Panc1 (cell line): Measurements from ENCODE around the gene C9orf57. TPM values are rescaled to one million over a fixed set of nuclear protein-coding genes. Genes with fewer than 3 reads are reported as not detected.
A peak's percentile ranks its signal among the peaks of the same experiment; 100 is the strongest.

Experiments used
- ATAC-seq: fragments of 200-7000 bp; cut with Tn5 transposase; 2 replicates; pipeline ENCODE4 v1.9.1; 2020; ENCODE audit warnings: mild to moderate bottlenecking, moderate library complexity
- BruUV-seq: library from RNA; stranded (reverse); fragments of 400-500 nt; replicated peaks from 2 replicates; lab custom pipeline; 2021; lab: Mats Ljungman, UMichigan
- CTCF ChIA-PET: fragments of 300-600 bp; sonication (Branson Sonifier 250); formaldehyde crosslinking; loops from one replicate; lab custom pipeline; 2022; ENCODE audit warnings: antibody characterized with exemption; lab: Charles Lee
- POLR2A ChIA-PET: fragments of 300-600 bp; sonication (Branson Sonifier 250); formaldehyde crosslinking; loops from one replicate; lab custom pipeline; 2022; ENCODE audit warnings: antibody characterized with exemption; lab: Charles Lee
- DNase-seq: peaks from one replicate; pipeline ENCODE4 v3.0.0-alpha.2; 2010; ENCODE audit warnings: low read depth, low spot score
- H3K27ac ChIP-seq: 2 replicates; pipeline ENCODE4 v1.5.1; 2011; ENCODE audit warnings: mild to moderate bottlenecking, low read length, inconsistent platforms
- H3K27me3 ChIP-seq: fragments of 200-500 bp; sonication (Bioruptor generic); 2 replicates; pipeline ENCODE4 v1.6.0; 2014; ENCODE audit warnings: low read length, inconsistent platforms; ENCODE audit not compliant: control insufficient read depth, insufficient read depth
- H3K36me3 ChIP-seq: fragments of 200-500 bp; sonication (Bioruptor generic); 2 replicates; pipeline ENCODE4 v1.5.1; 2014; ENCODE audit warnings: inconsistent platforms, mild to moderate bottlenecking, low read length, moderate library complexity; ENCODE audit not compliant: control insufficient read depth, insufficient read depth
- H3K4me1 ChIP-seq: 2 replicates; pipeline ENCODE4 v1.5.1; 2011; ENCODE audit warnings: inconsistent platforms, mild to moderate bottlenecking, low read length, moderate library complexity; ENCODE audit not compliant: control insufficient read depth, insufficient read depth
- H3K4me3 ChIP-seq, 2 experiments: 2 replicates each; pipeline ENCODE4 v1.5.1; 2011 to 2012; ENCODE audit warnings: low read depth in 2 of 2, low read length in 2 of 2, mild to moderate bottlenecking in 2 of 2, inconsistent platforms in 1 of 2, moderate library complexity in 1 of 2
- H3K9me3 ChIP-seq: fragments of 200-500 bp; sonication (Bioruptor generic); 2 replicates; pipeline ENCODE4 v1.5.1; 2014; ENCODE audit warnings: low read depth, mild to moderate bottlenecking, inconsistent platforms, low read length, moderate library complexity; ENCODE audit not compliant: control insufficient read depth, insufficient read depth
- POLR2AphosphoS5 ChIP-seq: IDR thresholded peaks from 2 replicates; pipeline ENCODE4 v1.6.1; 2012; ENCODE audit warnings: mild to moderate bottlenecking, low read depth, low read length, moderate library complexity
- SIN3A ChIP-seq: IDR thresholded peaks from 2 replicates; pipeline ENCODE4 v1.6.1; 2012; ENCODE audit warnings: low read depth, mild to moderate bottlenecking, low read length, moderate library complexity, borderline replicate concordance; ENCODE audit not compliant: insufficient read depth
- TCF7L2 ChIP-seq: IDR thresholded peaks from 2 replicates; pipeline ENCODE4 v1.6.1; 2011; ENCODE audit warnings: mild to moderate bottlenecking, low read depth, low read length, inconsistent platforms
- in situ Hi-C: cut with HindIII; loops from 2 replicates; pipeline ENCODE4 v1.10.0; 2016; ENCODE audit warnings: low sequenced_read_pairs, low pct_unique_long_range_greater_than_20kb
- intact Hi-C: fragments of 100-400 bp; cut with micrococcal nuclease; formaldehyde crosslinking; loops from one replicate; pipeline ENCODE4 v1.10.0; 2022; ENCODE audit not compliant: unreplicated experiment
- total RNA-seq: library from RNA; stranded (reverse); gene quantifications from one replicate; pipeline ENCODE4 v1.2.1, GENCODE V29; 2021; ENCODE audit not compliant: unreplicated experiment
- TF ChIP-seq, protein P1 (sequence below): fragments of 450-650 bp; IDR thresholded peaks from 2 replicates; pipeline ENCODE4 v1.5.1; 2017; ENCODE audit warnings: mild to moderate bottlenecking
- TF ChIP-seq, protein P2 (sequence below), 2 experiments: IDR thresholded peaks; 2 replicates each; pipeline ENCODE4 v1.6.1; 2011 to 2012; ENCODE audit warnings: low read depth in 2 of 2, control low read depth in 1 of 2, low read length in 1 of 2, mild to moderate bottlenecking in 1 of 2, moderate library complexity in 1 of 2; ENCODE audit not compliant: insufficient read depth in 1 of 2

The C9orf57 gene
- total RNA-seq, 1 experiment from 2014 or later, result not detected

- H3K27ac ChIP-seq, result no peak overlapping the region
- no peaks in the 10 kb centered on the region for H3K9me3 ChIP-seq
- intact Hi-C loops (no loop called here), in situ Hi-C loops (loop anchor here (10.0 kb wide), 1 partner anchor 228 kb away; no protein-coding TSS in a partner anchor)
- no peaks in the 10 kb centered on the region for H3K4me1 ChIP-seq
- BruUV-seq, result no TSS peak
- no peak for ATAC-seq
- no peaks in the 10 kb centered on the region for H3K27me3 ChIP-seq
- ChIA-PET CTCF (interaction anchor here (0.6 kb wide), 1 partner anchor 40 kb away, joined by 3 read pairs; no protein-coding TSS in a partner anchor), POLR2A (no interaction called here)
- no peaks in the 10 kb centered on the region for H3K36me3 ChIP-seq
- H3K4me3 ChIP-seq, result no peak overlapping the region
- TF ChIP-seq SIN3A, result no peak
- TF ChIP-seq, protein P1, sequence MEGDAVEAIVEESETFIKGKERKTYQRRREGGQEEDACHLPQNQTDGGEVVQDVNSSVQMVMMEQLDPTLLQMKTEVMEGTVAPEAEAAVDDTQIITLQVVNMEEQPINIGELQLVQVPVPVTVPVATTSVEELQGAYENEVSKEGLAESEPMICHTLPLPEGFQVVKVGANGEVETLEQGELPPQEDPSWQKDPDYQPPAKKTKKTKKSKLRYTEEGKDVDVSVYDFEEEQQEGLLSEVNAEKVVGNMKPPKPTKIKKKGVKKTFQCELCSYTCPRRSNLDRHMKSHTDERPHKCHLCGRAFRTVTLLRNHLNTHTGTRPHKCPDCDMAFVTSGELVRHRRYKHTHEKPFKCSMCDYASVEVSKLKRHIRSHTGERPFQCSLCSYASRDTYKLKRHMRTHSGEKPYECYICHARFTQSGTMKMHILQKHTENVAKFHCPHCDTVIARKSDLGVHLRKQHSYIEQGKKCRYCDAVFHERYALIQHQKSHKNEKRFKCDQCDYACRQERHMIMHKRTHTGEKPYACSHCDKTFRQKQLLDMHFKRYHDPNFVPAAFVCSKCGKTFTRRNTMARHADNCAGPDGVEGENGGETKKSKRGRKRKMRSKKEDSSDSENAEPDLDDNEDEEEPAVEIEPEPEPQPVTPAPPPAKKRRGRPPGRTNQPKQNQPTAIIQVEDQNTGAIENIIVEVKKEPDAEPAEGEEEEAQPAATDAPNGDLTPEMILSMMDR, result no peak
- TF ChIP-seq, protein P2, sequence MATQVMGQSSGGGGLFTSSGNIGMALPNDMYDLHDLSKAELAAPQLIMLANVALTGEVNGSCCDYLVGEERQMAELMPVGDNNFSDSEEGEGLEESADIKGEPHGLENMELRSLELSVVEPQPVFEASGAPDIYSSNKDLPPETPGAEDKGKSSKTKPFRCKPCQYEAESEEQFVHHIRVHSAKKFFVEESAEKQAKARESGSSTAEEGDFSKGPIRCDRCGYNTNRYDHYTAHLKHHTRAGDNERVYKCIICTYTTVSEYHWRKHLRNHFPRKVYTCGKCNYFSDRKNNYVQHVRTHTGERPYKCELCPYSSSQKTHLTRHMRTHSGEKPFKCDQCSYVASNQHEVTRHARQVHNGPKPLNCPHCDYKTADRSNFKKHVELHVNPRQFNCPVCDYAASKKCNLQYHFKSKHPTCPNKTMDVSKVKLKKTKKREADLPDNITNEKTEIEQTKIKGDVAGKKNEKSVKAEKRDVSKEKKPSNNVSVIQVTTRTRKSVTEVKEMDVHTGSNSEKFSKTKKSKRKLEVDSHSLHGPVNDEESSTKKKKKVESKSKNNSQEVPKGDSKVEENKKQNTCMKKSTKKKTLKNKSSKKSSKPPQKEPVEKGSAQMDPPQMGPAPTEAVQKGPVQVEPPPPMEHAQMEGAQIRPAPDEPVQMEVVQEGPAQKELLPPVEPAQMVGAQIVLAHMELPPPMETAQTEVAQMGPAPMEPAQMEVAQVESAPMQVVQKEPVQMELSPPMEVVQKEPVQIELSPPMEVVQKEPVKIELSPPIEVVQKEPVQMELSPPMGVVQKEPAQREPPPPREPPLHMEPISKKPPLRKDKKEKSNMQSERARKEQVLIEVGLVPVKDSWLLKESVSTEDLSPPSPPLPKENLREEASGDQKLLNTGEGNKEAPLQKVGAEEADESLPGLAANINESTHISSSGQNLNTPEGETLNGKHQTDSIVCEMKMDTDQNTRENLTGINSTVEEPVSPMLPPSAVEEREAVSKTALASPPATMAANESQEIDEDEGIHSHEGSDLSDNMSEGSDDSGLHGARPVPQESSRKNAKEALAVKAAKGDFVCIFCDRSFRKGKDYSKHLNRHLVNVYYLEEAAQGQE (IDR thresholded peaks at IDR 0.05; ENCODE audit: insufficient read depth in 1 of 2, low read depth in 2 of 2, low read length in 1 of 2), result no peak
- no peak for TF ChIP-seq POLR2AphosphoS5
- TF ChIP-seq TCF7L2, result no peak
- DNase-seq, result no peak
Observed at GRCh38 chr9:72046630-72047456, 13.6 kb downstream of the C9orf57 start.

GRCh38 chr9:72044095-72044494 is 16.3 kb downstream of the C9orf57 start:
- intact Hi-C loops (no loop called here), in situ Hi-C loops (loop anchor here (10.0 kb wide), 1 partner anchor 231 kb away; no protein-coding TSS in a partner anchor)
- Histone ChIP-seq H3K36me3 (no peaks in the 10 kb centered on the region), H3K4me3 (no peak overlapping the region), H3K27me3 (no peaks in the 10 kb centered on the region), H3K4me1 (no peaks in the 10 kb centered on the region), H3K9me3 (no peaks in the 10 kb centered on the region), H3K27ac (no peak overlapping the region)
- no peak for DNase-seq
- no peak for TF ChIP-seq TCF7L2
- CTCF ChIA-PET, result no interaction called here
- no peak for ATAC-seq
- POLR2A ChIA-PET, result no interaction called here
- no TSS peak for BruUV-seq

- in situ Hi-C loops (loop anchor here (10.0 kb wide), 1 partner anchor 231 kb away; no protein-coding TSS in a partner anchor), intact Hi-C loops (no loop called here)
- no peak for ATAC-seq
- DNase-seq, result no peak
- no peak for TF ChIP-seq TCF7L2
- TF ChIP-seq, protein P2 (IDR thresholded peaks at IDR 0.05; ENCODE audit: insufficient read depth in 1 of 2, low read depth in 2 of 2, low read length in 1 of 2), result no peak
- TF ChIP-seq, protein P1, result peak; percentile 30
- TF ChIP-seq POLR2AphosphoS5, result no peak
- no peak for TF ChIP-seq SIN3A
- BruUV-seq, result no TSS peak
- CTCF ChIA-PET, result no interaction called here
- Histone ChIP-seq H3K9me3 (no peaks in the 10 kb centered on the region), H3K36me3 (no peaks in the 10 kb centered on the region), H3K27ac (no peak overlapping the region), H3K27me3 (no peaks in the 10 kb centered on the region), H3K4me3 (no peak overlapping the region), H3K4me1 (no peaks in the 10 kb centered on the region)
- POLR2A ChIA-PET, result no interaction called here
Observed at GRCh38 chr9:72043576-72043975, 16.8 kb downstream of the C9orf57 start.
